Measurements from ENCODE around the gene CX3CR1.

DNA sequence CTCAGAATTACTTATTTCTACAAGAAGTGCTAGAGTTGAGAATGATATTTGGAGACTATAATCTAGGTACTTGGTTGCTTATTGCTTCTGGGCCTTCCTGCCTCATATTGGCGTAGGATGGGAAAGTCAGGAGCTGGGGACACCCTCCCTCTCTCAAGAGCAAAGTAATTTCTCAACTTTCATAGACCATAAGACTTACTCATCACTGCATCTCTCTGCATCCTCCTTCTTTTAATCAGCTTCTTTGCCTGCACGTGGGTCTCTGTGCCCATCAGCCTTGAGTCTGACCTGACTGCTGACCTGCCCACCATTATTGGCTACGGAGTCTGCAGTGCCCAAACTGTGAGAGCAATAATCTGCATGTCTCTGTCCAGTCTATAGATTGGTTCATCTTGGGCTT lies 60.1 kb downstream of the CX3CR1 start:
- TF ChIP-seq, protein P1, sequence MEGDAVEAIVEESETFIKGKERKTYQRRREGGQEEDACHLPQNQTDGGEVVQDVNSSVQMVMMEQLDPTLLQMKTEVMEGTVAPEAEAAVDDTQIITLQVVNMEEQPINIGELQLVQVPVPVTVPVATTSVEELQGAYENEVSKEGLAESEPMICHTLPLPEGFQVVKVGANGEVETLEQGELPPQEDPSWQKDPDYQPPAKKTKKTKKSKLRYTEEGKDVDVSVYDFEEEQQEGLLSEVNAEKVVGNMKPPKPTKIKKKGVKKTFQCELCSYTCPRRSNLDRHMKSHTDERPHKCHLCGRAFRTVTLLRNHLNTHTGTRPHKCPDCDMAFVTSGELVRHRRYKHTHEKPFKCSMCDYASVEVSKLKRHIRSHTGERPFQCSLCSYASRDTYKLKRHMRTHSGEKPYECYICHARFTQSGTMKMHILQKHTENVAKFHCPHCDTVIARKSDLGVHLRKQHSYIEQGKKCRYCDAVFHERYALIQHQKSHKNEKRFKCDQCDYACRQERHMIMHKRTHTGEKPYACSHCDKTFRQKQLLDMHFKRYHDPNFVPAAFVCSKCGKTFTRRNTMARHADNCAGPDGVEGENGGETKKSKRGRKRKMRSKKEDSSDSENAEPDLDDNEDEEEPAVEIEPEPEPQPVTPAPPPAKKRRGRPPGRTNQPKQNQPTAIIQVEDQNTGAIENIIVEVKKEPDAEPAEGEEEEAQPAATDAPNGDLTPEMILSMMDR (IDR thresholded peaks at IDR 0.05) = no peak
- TF ChIP-seq POLR2A (IDR thresholded peaks at IDR 0.05) (no peak), EP300 (IDR thresholded peaks at IDR 0.05) (no peak), POLR2AphosphoS5 (IDR thresholded peaks at IDR 0.05) (no peak)
